ENCODE measurements around the gene PDE4B. TPM values are rescaled to one million over a fixed set of nuclear protein-coding genes. Genes with fewer than 3 reads are reported as not detected.

Gene PDE4B
- total RNA-seq, 1 experiment from 2014 or later = 3.3 TPM

- DNase-seq (ENCODE audit: unreplicated experiment) = no peak
- H3K27me3 Mint-ChIP-seq (ENCODE audit: insufficient read depth, unreplicated experiment) = no peaks in the 10 kb centered on the region
- no peak overlapping the region for H3K4me3 Mint-ChIP-seq (ENCODE audit: unreplicated experiment)
- H3K36me3 Mint-ChIP-seq (ENCODE audit: insufficient read depth, unreplicated experiment) = no peaks in the 10 kb centered on the region
- CTCF ChIA-PET = interaction anchor here (0.7 to 0.8 kb wide), 2 partner anchors 36 to 76 kb away, joined by 3 to 4 read pairs; no protein-coding TSS in a partner anchor
- BruUV-seq (replicated peaks) = no TSS peak
- no peaks in the 10 kb centered on the region for H3K9me3 Mint-ChIP-seq (ENCODE audit: unreplicated experiment)
- TF ChIP-seq, protein P1, sequence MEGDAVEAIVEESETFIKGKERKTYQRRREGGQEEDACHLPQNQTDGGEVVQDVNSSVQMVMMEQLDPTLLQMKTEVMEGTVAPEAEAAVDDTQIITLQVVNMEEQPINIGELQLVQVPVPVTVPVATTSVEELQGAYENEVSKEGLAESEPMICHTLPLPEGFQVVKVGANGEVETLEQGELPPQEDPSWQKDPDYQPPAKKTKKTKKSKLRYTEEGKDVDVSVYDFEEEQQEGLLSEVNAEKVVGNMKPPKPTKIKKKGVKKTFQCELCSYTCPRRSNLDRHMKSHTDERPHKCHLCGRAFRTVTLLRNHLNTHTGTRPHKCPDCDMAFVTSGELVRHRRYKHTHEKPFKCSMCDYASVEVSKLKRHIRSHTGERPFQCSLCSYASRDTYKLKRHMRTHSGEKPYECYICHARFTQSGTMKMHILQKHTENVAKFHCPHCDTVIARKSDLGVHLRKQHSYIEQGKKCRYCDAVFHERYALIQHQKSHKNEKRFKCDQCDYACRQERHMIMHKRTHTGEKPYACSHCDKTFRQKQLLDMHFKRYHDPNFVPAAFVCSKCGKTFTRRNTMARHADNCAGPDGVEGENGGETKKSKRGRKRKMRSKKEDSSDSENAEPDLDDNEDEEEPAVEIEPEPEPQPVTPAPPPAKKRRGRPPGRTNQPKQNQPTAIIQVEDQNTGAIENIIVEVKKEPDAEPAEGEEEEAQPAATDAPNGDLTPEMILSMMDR (IDR thresholded peaks at IDR 0.05; ENCODE audit: unreplicated experiment) = no peak
- peaks cover 12% of the 10 kb centered on the region for H3K4me1 Mint-ChIP-seq (ENCODE audit: insufficient read depth, unreplicated experiment)
- intact Hi-C loops (cut with micrococcal nuclease) = no loop called here
- H3K27ac Mint-ChIP-seq (ENCODE audit: low read depth, unreplicated experiment) = no peak overlapping the region
- POLR2A ChIA-PET = interaction anchor here (0.6 kb wide), 1 partner anchor 11 kb away, joined by 3 read pairs; no protein-coding TSS in a partner anchor
These were observed 536.2 kb downstream of the PDE4B start for GRCh38 chr1:66328896-66329295.

DNA sequence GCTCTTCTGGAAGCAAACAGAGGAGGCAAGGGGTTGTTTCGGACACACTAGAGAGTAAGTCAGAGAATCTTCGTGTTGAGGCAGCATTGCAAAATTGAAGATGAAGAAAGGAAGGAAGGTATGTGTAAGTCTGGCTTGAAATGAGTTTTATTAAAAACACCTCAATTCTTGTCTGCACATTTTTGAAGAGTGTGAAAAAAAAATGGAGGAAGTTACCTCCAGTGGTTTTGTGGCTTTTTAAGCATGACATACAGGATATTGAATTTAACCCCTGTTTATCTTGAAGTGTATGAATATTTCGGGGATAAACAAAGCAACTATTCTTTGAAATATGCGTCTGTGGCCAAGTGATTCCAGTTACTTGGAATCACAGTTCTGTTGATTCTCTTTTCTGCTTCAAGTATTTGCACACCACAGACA, 538.0 kb downstream of the PDE4B start:
- intact Hi-C loops (cut with micrococcal nuclease) = loop anchor here (1.0 kb wide), 1 partner anchor 59 kb away; no protein-coding TSS in a partner anchor
- POLR2A ChIA-PET = interaction anchor here (1.0 to 7.6 kb wide), 12 partner anchors 11 to 115 kb away, joined by 3 to 177 read pairs (median 22); no protein-coding TSS in a partner anchor
- peaks cover 26% of the 10 kb centered on the region for H3K4me1 Mint-ChIP-seq (ENCODE audit: insufficient read depth, unreplicated experiment)
- peaks cover 6% of the 10 kb centered on the region for H3K36me3 Mint-ChIP-seq (ENCODE audit: insufficient read depth, unreplicated experiment)
- H3K4me3 Mint-ChIP-seq (ENCODE audit: unreplicated experiment) = peak overlapping the region; percentile 20
- DNase-seq (ENCODE audit: unreplicated experiment) = no peak
- no TSS peak for BruUV-seq (replicated peaks)
- H3K27ac Mint-ChIP-seq (ENCODE audit: low read depth, unreplicated experiment) = no peak overlapping the region
- TF ChIP-seq, protein P1 (IDR thresholded peaks at IDR 0.05; ENCODE audit: unreplicated experiment) = no peak
- H3K27me3 Mint-ChIP-seq (ENCODE audit: insufficient read depth, unreplicated experiment) = no peaks in the 10 kb centered on the region
- CTCF ChIA-PET = interaction anchor here (0.6 to 2.8 kb wide), 9 partner anchors 36 to 1847 kb away, joined by 3 to 27 read pairs (median 7); no protein-coding TSS in a partner anchor
- H3K9me3 Mint-ChIP-seq (ENCODE audit: unreplicated experiment) = no peaks in the 10 kb centered on the region

DNA sequence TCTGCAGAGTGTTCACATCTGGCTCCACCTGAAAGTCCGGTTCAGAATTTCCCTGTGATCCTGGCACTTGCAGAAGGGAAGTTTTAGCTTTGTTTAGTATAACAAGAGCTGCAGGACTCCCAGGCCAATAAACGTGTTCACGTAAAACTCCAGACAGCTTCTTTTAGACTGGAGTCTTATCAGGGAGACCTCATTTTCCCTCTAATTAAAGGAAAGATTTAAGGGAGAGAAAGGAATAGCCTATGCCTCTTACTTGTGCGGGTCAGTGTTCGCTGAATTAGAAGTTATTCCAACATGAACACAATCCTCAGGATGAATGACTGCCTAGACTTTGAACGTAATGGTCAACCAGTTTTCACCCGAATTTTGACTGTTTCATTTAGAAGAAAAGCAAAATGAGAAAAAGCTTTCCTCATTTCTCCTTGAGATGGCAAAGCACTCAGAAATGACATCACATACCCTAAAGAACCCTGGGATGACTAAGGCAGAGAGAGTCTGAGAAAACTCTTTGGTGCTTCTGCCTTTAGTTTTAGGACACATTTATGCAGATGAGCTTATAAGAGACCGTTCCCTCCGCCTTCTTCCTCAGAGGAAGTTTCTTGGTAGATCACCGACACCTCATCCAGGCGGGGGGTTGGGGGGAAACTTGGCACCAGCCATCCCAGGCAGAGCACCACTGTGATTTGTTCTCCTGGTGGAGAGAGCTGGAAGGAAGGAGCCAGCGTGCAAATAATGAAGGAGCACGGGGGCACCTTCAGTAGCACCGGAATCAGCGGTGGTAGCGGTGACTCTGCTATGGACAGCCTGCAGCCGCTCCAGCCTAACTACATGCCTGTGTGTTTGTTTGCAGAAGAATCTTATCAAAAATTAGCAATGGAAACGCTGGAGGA, 539.2 kb downstream of the PDE4B start:
- Mint-ChIP-seq H3K36me3 (ENCODE audit: insufficient read depth, unreplicated experiment) (peaks cover 6% of the 10 kb centered on the region), H3K9me3 (ENCODE audit: unreplicated experiment) (no peaks in the 10 kb centered on the region), H3K27me3 (ENCODE audit: insufficient read depth, unreplicated experiment) (no peaks in the 10 kb centered on the region), H3K27ac (ENCODE audit: low read depth, unreplicated experiment) (peak overlapping the region; percentile 87), H3K4me3 (ENCODE audit: unreplicated experiment) (peak overlapping the region; percentile 79), H3K4me1 (ENCODE audit: insufficient read depth, unreplicated experiment) (peaks cover 38% of the 10 kb centered on the region)
- TF ChIP-seq, protein P1 (IDR thresholded peaks at IDR 0.05; ENCODE audit: unreplicated experiment) = peak; percentile 12
- no TSS peak for BruUV-seq (replicated peaks)
- ChIA-PET CTCF (interaction anchor here (0.7 to 3.8 kb wide), 29 partner anchors 10 to 114 kb away, joined by 3 to 27 read pairs (median 5); no protein-coding TSS in a partner anchor), POLR2A (interaction anchor here (0.5 to 7.6 kb wide), 33 partner anchors 8 to 1398 kb away, joined by 3 to 177 read pairs (median 8); no protein-coding TSS in a partner anchor)
- intact Hi-C loops (cut with micrococcal nuclease) = loop anchor here (1.0 to 2.0 kb wide), 2 partner anchors 61 to 105 kb away; no protein-coding TSS in a partner anchor
- peak; percentile 86 for DNase-seq (ENCODE audit: unreplicated experiment)

DNA sequence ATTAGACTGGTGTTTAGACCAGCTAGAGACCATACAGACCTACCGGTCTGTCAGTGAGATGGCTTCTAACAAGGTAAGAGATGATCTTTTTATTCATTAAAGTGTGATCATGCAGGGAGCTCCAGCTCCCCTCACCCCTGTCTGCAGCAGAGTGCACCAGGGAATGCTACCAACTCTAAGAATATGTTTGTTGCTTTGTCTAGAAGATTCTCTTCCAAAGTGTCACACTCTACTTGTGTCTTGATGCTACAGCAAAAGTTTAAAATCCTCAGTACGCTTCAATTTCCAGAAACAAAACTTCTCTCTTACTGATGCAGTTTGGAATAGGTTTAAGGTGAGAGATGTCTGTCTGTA, 539.8 kb downstream of the PDE4B start:
- CTCF ChIA-PET = interaction anchor here (0.7 to 3.8 kb wide), 24 partner anchors 9 to 113 kb away, joined by 3 to 27 read pairs (median 6); no protein-coding TSS in a partner anchor
- no peaks in the 10 kb centered on the region for H3K9me3 Mint-ChIP-seq (ENCODE audit: unreplicated experiment)
- H3K27ac Mint-ChIP-seq (ENCODE audit: low read depth, unreplicated experiment) = peak overlapping the region; percentile 87
- TSS peak; percentile 37 for BruUV-seq (replicated peaks)
- POLR2A ChIA-PET = interaction anchor here (0.5 to 7.6 kb wide), 32 partner anchors 8 to 1398 kb away, joined by 3 to 177 read pairs (median 8); partner anchors contain the start of genes DNAI4 and MIER1
- DNase-seq (ENCODE audit: unreplicated experiment) = no peak
- no peaks in the 10 kb centered on the region for H3K27me3 Mint-ChIP-seq (ENCODE audit: insufficient read depth, unreplicated experiment)
- TF ChIP-seq, protein P1 (IDR thresholded peaks at IDR 0.05; ENCODE audit: unreplicated experiment) = no peak
- H3K4me3 Mint-ChIP-seq (ENCODE audit: unreplicated experiment) = peak overlapping the region; percentile 79
- peaks cover 38% of the 10 kb centered on the region for H3K4me1 Mint-ChIP-seq (ENCODE audit: insufficient read depth, unreplicated experiment)
- intact Hi-C loops (cut with micrococcal nuclease) = loop anchor here (2.0 kb wide), 1 partner anchor 104 kb away; no protein-coding TSS in a partner anchor
- H3K36me3 Mint-ChIP-seq (ENCODE audit: insufficient read depth, unreplicated experiment) = peaks cover 6% of the 10 kb centered on the region

Data from MCF 10A (cell line).